HG03354 (cell line): ENCODE measurements around the gene COMP.
"Not testable (repeated sequence)": the region's sequence is repeated elsewhere in the genome, so short reads cannot be mapped to it uniquely, and the experiment has no call there.

Source experiments
- ATAC-seq: cut with Tn5 transposase; IDR thresholded peaks from one replicate; pipeline ENCODE4 v1.9.1; 2021; ENCODE audit warnings: mild to moderate bottlenecking; ENCODE audit not compliant: unreplicated experiment, poor library complexity, severe bottlenecking

The COMP gene

DNA sequence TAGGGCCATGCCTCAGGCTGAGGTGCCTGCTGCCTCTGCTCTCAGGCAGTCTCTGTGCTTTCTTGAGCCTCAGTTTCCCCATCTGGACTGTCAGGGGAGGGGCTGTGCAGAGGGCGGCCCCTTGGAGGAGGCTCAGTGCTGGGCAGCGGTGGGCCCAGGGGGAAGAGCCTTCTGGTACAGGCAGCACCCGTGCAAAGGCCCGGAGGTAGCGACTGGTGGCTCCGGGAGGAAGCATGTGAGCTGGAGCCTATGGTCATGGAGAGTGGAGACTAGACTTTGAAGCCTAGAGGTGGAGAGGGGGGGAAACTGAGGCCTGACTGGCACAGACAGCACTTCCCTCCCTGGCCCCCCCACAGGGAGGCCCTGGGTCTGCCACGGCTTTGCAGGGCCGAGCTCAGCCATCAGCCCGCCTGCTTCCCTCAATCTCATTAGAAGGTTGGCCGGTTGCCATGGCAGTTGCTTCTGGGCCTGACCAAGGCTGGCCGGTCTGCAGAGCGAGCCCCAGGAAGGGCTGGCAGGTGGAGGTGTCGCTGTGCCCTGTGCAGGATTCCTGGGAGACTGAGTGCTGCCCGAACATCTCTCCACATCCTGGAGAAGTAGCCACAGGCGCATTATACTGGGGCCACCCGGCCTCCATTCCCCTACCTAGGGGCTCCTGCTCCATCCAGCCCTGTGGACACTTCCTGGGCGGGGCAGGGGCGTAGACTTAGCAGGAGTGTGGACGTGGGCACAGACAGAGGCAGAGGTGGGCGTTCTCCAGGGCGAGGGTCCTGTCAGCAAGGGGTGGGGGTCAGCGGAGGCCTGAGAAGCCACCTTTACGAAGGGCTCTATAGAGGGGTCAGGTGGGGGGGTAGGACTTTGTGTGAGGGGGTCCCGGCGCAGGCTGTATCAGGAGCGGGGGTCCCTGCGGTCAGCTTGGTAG is 54.4 kb downstream of the COMP start:
- ATAC-seq: no peak

DNA sequence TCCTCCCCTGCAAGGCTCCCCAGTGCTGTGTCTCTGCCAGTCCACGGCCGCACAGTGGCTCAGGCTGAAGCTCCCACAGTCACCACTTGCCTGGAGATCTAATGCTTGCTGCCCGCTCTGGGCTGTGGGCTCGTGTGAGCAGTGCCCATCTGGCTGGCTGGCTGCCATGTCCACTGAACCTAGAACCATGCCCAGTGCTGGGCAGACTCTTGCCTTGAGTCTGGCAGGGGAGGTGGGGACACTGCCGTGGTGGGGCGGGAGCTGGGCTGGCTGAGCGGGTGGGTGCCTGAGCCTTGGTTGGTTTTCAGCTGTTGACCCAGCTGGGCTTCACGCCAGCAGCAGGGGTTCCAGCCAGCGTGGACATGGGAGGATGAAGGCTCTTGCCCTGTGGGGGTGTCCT is 55.4 kb downstream of the COMP start:
- no peak for ATAC-seq

GRCh38 chr19:18735324-18735723 is 55.8 kb downstream of the COMP start:
- no peak for ATAC-seq

- not testable (repeated sequence) for ATAC-seq
Measured at GRCh38 chr19:18733762-18734332, 57.3 kb downstream of the COMP start.

- no peak for ATAC-seq
Measured at GRCh38 chr19:18733196-18733647, 57.9 kb downstream of the COMP start.
